Aorta (tissue), 5 donors: Measurements from ENCODE around the gene GPR137. TPM values are rescaled to one million over a fixed set of nuclear protein-coding genes. Genes with fewer than 3 reads are reported as not detected.

Experiments
- ATAC-seq: fragments of 200-7000 bp; cut with Tn5 transposase; one replicate; pipeline ENCODE4 v1.9.1; 2022; ENCODE audit warnings: moderate library complexity; ENCODE audit not compliant: low FRiP score
- DNase-seq, 2 donors: peaks; one replicate each; pipeline ENCODE4 v3.0.0-alpha.2; 2020
- H3K27ac ChIP-seq, 2 donors: one replicate each; pipeline ENCODE4 v1.5.1; 2013; ENCODE audit warnings: low read length in 2 of 2, mild to moderate bottlenecking in 2 of 2, moderate library complexity in 2 of 2, control low read depth in 1 of 2, inconsistent platforms in 1 of 2, low read depth in 1 of 2
- H3K27me3 ChIP-seq, 2 donors: one replicate each; pipeline ENCODE4 v1.6.1; 2013; ENCODE audit warnings: control low read depth in 1 of 2, low read length in 1 of 2, mild to moderate bottlenecking in 1 of 2, moderate library complexity in 1 of 2; ENCODE audit not compliant: insufficient read depth in 2 of 2, control insufficient read depth in 1 of 2
- H3K36me3 ChIP-seq, 2 donors: one replicate each; pipeline ENCODE4 v1.6.1; 2013; ENCODE audit warnings: control low read depth in 1 of 2, low read length in 1 of 2, mild to moderate bottlenecking in 1 of 2; ENCODE audit not compliant: insufficient read depth in 2 of 2, control insufficient read depth in 1 of 2
- H3K4me1 ChIP-seq, 2 donors: one replicate each; pipeline ENCODE4 v1.6.1; 2013; ENCODE audit warnings: low read length in 2 of 2, control low read depth in 1 of 2, mild to moderate bottlenecking in 1 of 2, moderate library complexity in 1 of 2; ENCODE audit not compliant: insufficient read depth in 2 of 2, control insufficient read depth in 1 of 2
- H3K4me3 ChIP-seq, 2 donors: one replicate each; pipeline ENCODE4 v1.5.1; 2013; ENCODE audit warnings: low read length in 2 of 2, control low read depth in 1 of 2, mild to moderate bottlenecking in 1 of 2
- H3K9me3 ChIP-seq: one replicate; pipeline ENCODE4 v1.6.1; 2013; ENCODE audit warnings: mild to moderate bottlenecking, low read length; ENCODE audit not compliant: control insufficient read depth
- WGBS, 2 donors: extraction: QIAGEN DNeasy Blood & Tissue Kit; methylation state at CpG; one replicate each; pipeline ENCODE4 v1.1.7; 2013; 5-methylcytosine and 5-hydroxymethylcytosine counted together
- intact Hi-C, 2 donors: fragments of 100-400 bp; cut with DNase I; formaldehyde crosslinking; loops; one replicate each; pipeline versions ENCODE4 v1.14.2 to v1.15.0; 2022
- polyA plus RNA-seq, 2 donors: library from polyadenylated mRNA; stranded (reverse); fragments of 200-250 nt; gene quantifications; one replicate each; pipeline ENCODE4 v1.2.3, GENCODE V29; 2013
- total RNA-seq, 2 donors: library from RNA; stranded (reverse); fragmentation: NEBNext Ultra II Directional; extraction: Animal tissue kit (Norgen Biotek cat#: 25700); gene quantifications; one replicate each; pipeline ENCODE4 v1.2.1, GENCODE V29; 2021
- donor health status: healthy with polysubstance abuse.
- donor health status: Bipolar disorder and iron deficiency.
- donor health status: DM: no; HTN: no; CAD: no.
- donor health status: DM: no; HTN: no; CAD: no.
- donor health status: DM: yes; HTN: yes; CAD: no.

GPR137 gene
- total and polyA plus RNA-seq, 4 donors: 19.7 to 40.3 (median 27.1) TPM

GRCh38 chr11:64252003-64252872 lies 33.4 kb upstream of the GPR137 start:
- Histone ChIP-seq H3K4me3 (peak overlapping the region; percentile 59 to 81), H3K9me3 (no peaks in the 10 kb centered on the region), H3K4me1 (no peaks in the 10 kb centered on the region), H3K27ac (no peak overlapping the region), H3K36me3 (peaks cover 0 to 3% of the 10 kb centered on the region in 2 donors), H3K27me3 (no peaks in the 10 kb centered on the region)
- ATAC-seq: no peak
- intact Hi-C loops: no loop called here
- 0 to 2% methylated on average over 23 of the region's 23 CpGs for WGBS, 2 donors
- peak in 1 of 2 donors; percentile 87 for DNase-seq

- no peak for ATAC-seq
- no peak overlapping the region for H3K27ac ChIP-seq
- 56 to 60% methylated on average over 8 of the region's 8 CpGs for WGBS, 2 donors
Measured at GRCh38 chr11:64253043-64253442, 32.6 kb upstream of the GPR137 start.

GRCh38 chr11:64253481-64253880 lies 32.2 kb upstream of the GPR137 start:
- no peak overlapping the region for H3K4me3 ChIP-seq
- no peaks in the 10 kb centered on the region for H3K9me3 ChIP-seq
- intact Hi-C loops: no loop called here
- 13 to 18% methylated on average over 5 of the region's 5 CpGs for WGBS, 2 donors
- peak; percentile 83 to 92 for DNase-seq
- H3K27me3 ChIP-seq: no peaks in the 10 kb centered on the region
- H3K27ac ChIP-seq: no peak overlapping the region
- no peaks in the 10 kb centered on the region for H3K4me1 ChIP-seq
- peaks cover 5 to 7% of the 10 kb centered on the region in 2 donors for H3K36me3 ChIP-seq
- ATAC-seq: no peak

More at GRCh38 chr11:64253043-64253442, 32.6 kb upstream of the GPR137 start:
- no peak for DNase-seq
- intact Hi-C loops: no loop called here
- H3K36me3 ChIP-seq: peaks cover under 1 to 4% of the 10 kb centered on the region in 2 donors
- H3K4me1 ChIP-seq: no peaks in the 10 kb centered on the region
- no peaks in the 10 kb centered on the region for H3K9me3 ChIP-seq
- H3K4me3 ChIP-seq: no peak overlapping the region
- no peaks in the 10 kb centered on the region for H3K27me3 ChIP-seq

- Histone ChIP-seq H3K4me1 (no peaks in the 10 kb centered on the region), H3K27me3 (no peaks in the 10 kb centered on the region), H3K36me3 (peaks cover 8 to 9% of the 10 kb centered on the region in 2 donors), H3K4me3 (no peak overlapping the region), H3K27ac (no peak overlapping the region), H3K9me3 (no peaks in the 10 kb centered on the region)
- intact Hi-C loops: no loop called here
- DNase-seq: no peak
- ATAC-seq: no peak
- 86% methylated on average over 7 of the region's 7 CpGs for WGBS, 2 donors
Measured at GRCh38 chr11:64254326-64254725, 31.3 kb upstream of the GPR137 start.

GRCh38 chr11:64255135-64256128 lies 30.2 kb upstream of the GPR137 start:
- no peak overlapping the region for H3K27ac ChIP-seq
- no peaks in the 10 kb centered on the region for H3K4me1 ChIP-seq
- H3K4me3 ChIP-seq: no peak overlapping the region
- ATAC-seq (no peak), DNase-seq (no peak)
- no peaks in the 10 kb centered on the region for H3K9me3 ChIP-seq
- 88 to 90% methylated on average over 35 of the region's 35 CpGs for WGBS, 2 donors
- no peaks in the 10 kb centered on the region for H3K27me3 ChIP-seq
- intact Hi-C loops: no loop called here
- peaks cover 8 to 9% of the 10 kb centered on the region in 2 donors for H3K36me3 ChIP-seq

GRCh38 chr11:64256300-64256699 lies 29.3 kb upstream of the GPR137 start:
- WGBS, 2 donors: 80% methylated on average over 15 of the region's 15 CpGs
- intact Hi-C loops: no loop called here

GRCh38 chr11:64258356-64258755 lies 27.3 kb upstream of the GPR137 start:
- ATAC-seq (no peak), DNase-seq (no peak)
- H3K4me3 ChIP-seq: no peak overlapping the region
- no peaks in the 10 kb centered on the region for H3K27me3 ChIP-seq
- H3K36me3 ChIP-seq: peaks cover 8 to 11% of the 10 kb centered on the region in 2 donors
- 89% methylated on average over 24 of the region's 24 CpGs for whole genome bisulfite sequencing, 2 donors
- no peaks in the 10 kb centered on the region for H3K4me1 ChIP-seq
- intact Hi-C loops: no loop called here
- no peaks in the 10 kb centered on the region for H3K9me3 ChIP-seq
- no peak overlapping the region for H3K27ac ChIP-seq

More at GRCh38 chr11:64256300-64256699, 29.3 kb upstream of the GPR137 start:
- H3K27ac ChIP-seq: no peak overlapping the region
- no peaks in the 10 kb centered on the region for H3K4me1 ChIP-seq
- no peak for DNase-seq
- H3K4me3 ChIP-seq: no peak overlapping the region
- ATAC-seq: no peak
- H3K36me3 ChIP-seq: peaks cover 8 to 9% of the 10 kb centered on the region in 2 donors
- H3K9me3 ChIP-seq: no peaks in the 10 kb centered on the region
- H3K27me3 ChIP-seq: no peaks in the 10 kb centered on the region

GRCh38 chr11:64258946-64259532 lies 26.6 kb upstream of the GPR137 start:
- no peaks in the 10 kb centered on the region for H3K9me3 ChIP-seq
- ATAC-seq: no peak
- no peaks in the 10 kb centered on the region for H3K27me3 ChIP-seq
- WGBS, 2 donors: 90 to 92% methylated on average over 29 to 32 of the region's 32 CpGs
- intact Hi-C loops: no loop called here
- no peak overlapping the region for H3K27ac ChIP-seq
- no peak overlapping the region for H3K4me3 ChIP-seq
- no peaks in the 10 kb centered on the region for H3K4me1 ChIP-seq
- peak in 1 of 2 donors; percentile 50 for DNase-seq
- H3K36me3 ChIP-seq: peaks cover 8 to 11% of the 10 kb centered on the region in 2 donors
